GM18909 (cell line): ENCODE data around the gene GNPTAB.
"Not testable (repeated sequence)": the region's sequence is repeated elsewhere in the genome, so short reads cannot be mapped to it uniquely, and the experiment has no call there.

Source experiments
- ATAC-seq: cut with Tn5 transposase; IDR thresholded peaks from one replicate; pipeline ENCODE4 v1.9.1; 2021; ENCODE audit warnings: mild to moderate bottlenecking; ENCODE audit not compliant: unreplicated experiment, poor library complexity

Gene GNPTAB

GRCh38 chr12:101743724-101744472 is 86.9 kb downstream of the GNPTAB start:
- ATAC-seq: peak; percentile 98

GRCh38 chr12:101743242-101743641 is 87.5 kb downstream of the GNPTAB start:
- peak; percentile 10 for ATAC-seq

- no peak for ATAC-seq
Measured at GRCh38 chr12:101740980-101741379, 89.8 kb downstream of the GNPTAB start.

- ATAC-seq: no peak
Measured at GRCh38 chr12:101740566-101740965, 90.2 kb downstream of the GNPTAB start.

GRCh38 chr12:101738920-101739665 is 91.7 kb downstream of the GNPTAB start, which contains the start of gene SYCP3:
Gene SYCP3 (minus strand): TSS chr12:101739462. CDS start chr12:101737935, 1,527 bp downstream.
- ATAC-seq: no peak

- no peak for ATAC-seq
Measured at GRCh38 chr12:101737476-101737875, 93.3 kb downstream of the GNPTAB start.

DNA sequence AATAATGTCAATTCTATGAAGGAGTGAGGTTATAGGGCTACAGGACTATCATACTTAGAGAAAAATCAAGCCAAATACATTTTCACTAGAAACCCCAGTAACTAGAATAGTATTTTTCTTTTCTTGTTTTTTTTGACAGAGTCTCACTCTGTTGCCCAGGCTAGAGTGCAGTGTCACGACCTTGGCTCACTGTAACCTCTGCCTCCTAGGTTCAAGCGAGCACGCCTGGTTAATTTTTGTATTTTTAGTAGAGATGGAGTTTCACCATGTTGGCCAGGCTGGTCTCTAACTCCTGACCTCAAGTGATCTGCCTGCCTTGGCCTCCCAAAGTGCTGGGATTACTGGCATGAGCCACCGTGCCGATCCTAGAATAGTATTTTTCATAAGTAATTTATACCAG is 96.3 kb downstream of the GNPTAB start:
- ATAC-seq: not testable (repeated sequence)

DNA sequence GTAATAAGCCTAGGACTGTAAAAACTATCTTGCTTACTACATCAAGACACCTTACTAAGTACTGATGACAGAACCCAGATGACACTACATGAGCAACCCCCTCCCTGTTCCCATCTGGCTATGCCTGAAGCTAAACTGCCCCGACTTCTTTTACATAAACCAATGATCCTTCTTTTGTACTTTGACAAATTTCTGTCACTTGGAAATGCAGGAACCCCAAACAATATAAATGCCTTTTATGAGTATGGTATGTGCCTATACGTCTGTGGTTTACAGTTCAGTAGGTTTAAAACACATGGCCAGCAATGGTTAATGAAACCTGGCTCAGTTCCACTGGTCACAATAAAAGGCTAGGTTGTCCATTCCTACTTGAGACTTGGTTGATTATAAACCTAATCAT is 97.6 kb downstream of the GNPTAB start:
- ATAC-seq: peak; percentile 53

- ATAC-seq: no peak
Measured at GRCh38 chr12:101732318-101732717, 98.4 kb downstream of the GNPTAB start.

DNA sequence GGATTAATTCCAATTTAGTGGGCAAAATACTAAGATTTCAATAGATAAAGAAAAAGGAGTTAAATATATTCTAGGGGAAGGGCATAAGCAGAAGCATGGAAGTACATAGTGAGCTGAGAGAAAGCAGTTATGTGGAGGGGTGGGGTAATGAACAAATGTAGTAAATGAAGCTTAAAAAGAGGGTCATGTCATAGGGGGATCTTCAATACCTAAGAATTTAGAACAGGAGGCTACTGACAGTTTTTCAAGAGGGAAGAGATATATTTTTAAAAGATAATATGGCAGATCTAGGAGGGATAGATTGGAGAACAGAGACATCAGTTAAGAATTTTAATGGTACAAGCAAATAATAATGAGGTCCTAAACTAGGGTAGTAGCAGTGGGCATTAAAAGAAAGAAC is 100.9 kb downstream of the GNPTAB start:
- no peak for ATAC-seq

- no peak for ATAC-seq
Measured at GRCh38 chr12:101727098-101727497, 103.7 kb downstream of the GNPTAB start.

DNA sequence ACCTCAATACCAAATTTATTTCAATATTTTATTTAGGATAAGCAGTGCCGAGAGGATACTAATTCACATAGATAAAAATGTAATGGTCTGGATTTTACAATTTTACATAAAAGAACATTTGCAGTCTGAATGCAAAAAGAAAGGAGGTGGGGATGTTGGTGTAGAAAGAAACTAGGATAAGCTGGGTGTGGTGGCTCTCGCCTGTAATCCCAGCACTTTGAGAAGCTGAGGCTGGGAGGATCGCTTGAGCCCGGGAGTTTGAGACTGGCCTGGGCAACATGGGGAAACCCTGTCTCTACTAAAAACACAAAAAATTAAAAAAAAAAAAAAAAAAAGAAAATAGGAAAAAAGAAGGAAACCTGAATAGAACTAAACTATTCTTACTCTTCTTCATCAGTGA is 108.4 kb downstream of the GNPTAB start:
- ATAC-seq: no peak

DNA sequence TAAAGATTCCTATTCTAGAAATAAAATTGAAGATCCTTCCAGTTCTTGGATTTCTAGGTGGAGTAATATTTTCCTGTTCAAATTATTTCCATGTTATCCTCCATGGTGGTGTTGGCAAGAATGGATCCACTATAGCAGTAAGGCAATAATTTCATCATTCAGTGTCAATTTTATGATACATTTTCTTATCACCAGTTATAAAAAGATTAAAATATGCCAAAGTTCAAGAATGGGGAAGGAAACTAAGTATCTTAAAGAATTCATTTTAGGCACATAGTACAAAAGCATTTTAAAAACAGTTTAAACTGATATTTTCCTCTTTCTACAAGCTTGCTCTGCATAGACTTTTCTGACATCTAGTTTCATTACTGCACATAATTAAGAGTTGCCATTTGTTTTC is 110.6 kb downstream of the GNPTAB start:
- no peak for ATAC-seq

GRCh38 chr12:101719566-101719965 is 111.2 kb downstream of the GNPTAB start:
- ATAC-seq: no peak

GRCh38 chr12:101714877-101715444 is 115.8 kb downstream of the GNPTAB start:
- ATAC-seq: no peak

- no peak for ATAC-seq
Measured at GRCh38 chr12:101713930-101714329, 116.8 kb downstream of the GNPTAB start.

DNA sequence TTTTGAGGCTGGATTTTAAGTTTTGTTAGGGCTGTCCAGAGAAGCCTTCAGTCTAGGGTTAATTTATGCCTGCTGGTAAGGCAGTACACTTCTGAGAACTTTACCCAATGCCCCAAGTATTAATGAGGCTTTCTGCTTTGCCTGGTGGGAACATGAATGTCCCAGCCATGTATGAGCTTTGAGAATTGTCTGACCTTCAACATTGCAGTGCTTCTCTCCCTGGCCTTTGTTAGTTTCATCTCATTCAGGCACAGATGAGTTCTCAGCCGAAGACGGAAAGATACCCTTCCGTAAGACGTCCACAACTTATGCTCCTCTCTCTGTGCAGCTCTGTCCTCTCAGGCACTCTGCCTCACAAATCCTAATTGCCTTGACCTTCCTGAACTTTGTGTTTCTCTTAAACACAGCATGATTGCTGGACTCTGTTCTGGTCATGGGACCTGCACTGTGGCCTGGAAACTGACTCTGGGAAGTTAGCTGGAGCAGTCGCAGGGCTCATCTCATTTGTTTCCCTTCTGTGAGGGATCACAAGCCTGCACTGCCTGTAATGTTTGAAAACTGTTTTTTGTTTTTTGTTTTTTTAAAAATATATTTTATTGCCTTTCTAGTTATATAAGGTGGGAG is 117.6 kb downstream of the GNPTAB start:
- ATAC-seq: no peak

DNA sequence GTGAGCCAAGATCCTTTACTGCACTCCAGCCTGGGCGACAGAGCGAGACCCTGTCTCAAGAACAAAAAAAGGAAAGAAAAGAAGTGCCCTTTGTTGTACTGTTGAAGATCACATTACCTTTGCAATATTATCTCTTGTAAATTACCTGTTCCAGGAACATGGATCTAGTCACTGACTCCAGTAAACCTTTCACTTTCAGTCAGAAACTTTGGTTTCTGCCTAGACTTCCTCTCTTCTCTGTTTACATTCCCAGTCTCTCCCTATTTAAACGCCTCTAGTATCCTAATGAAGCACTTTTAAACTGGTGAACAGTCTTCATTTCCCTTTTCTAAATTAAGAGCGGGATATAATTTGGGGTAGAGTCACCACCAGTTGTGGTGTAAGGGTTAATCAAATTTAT is 120.5 kb downstream of the GNPTAB start:
- no peak for ATAC-seq

DNA sequence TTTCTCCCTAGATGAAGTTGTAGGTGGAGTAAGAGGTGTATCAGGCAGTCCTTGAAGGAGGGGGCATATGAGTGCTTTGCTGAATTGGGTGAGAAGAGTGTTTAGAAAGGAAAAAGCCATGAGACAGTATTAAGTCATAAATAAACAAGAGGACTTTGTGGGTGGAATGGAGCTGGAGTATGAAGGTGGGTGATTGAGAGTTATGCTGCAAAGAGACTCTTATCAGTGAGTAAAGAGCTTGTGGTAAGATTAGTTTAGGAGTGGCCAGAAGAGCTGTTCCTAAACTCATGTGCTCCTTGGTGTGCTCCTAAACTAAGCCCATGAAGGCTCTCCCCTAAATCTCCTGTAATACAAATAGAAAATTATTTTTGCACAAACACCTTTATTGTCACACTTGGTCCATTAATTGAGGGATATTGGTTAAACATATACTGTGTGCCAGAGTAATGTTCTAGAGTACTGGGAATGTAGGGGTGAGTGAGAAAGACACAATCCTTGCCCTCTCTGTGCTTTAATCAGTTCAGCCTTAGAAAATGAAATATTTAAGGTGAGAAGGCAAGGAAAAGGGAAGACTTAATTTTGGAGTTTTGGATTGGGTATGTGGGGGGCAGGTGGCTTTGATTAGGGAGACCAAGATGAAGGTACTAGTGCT is 123.5 kb downstream of the GNPTAB start:
- no peak for ATAC-seq

DNA sequence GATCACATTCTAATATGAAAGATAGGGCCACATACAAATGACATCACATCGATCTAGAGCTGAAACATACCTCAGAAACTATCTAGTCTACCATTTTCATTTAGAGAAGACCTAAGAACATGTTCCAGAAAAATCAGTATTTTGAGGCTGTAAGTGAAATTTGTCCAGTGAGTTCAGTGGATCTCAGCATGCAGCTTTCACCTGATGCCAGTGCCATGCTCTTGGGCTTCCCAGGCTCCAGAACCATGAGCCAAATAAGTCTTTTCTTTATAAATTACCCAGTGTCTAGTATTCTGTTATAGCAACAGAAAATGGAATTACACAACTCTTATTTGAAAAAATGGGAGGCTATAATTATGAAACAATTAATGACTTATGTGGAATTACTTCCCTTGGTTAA is 124.4 kb downstream of the GNPTAB start:
- ATAC-seq: no peak
